NT2/D1 (cell line): ENCODE measurements around the gene TSPAN14.
"Not testable (repeated sequence)": the region's sequence is repeated elsewhere in the genome, so short reads cannot be mapped to it uniquely, and the experiment has no call there.

Source experiments
- DNase-seq: peaks from one replicate; pipeline ENCODE4 v3.0.0-alpha.2; 2011; ENCODE audit warnings: low read depth, low spot score
- H3K27me3 ChIP-seq: 2 replicates; pipeline ENCODE4 v1.6.0; 2011; ENCODE audit warnings: mild to moderate bottlenecking; ENCODE audit not compliant: insufficient read length, insufficient read depth
- H3K36me3 ChIP-seq: 2 replicates; pipeline ENCODE4 v1.6.1; 2011; ENCODE audit warnings: mild to moderate bottlenecking, low read length, mixed read lengths; ENCODE audit not compliant: insufficient read depth, insufficient read length
- H3K4me1 ChIP-seq: 2 replicates; pipeline ENCODE4 v1.5.1; 2011; ENCODE audit not compliant: insufficient read depth, insufficient read length
- H3K4me3 ChIP-seq: 2 replicates; pipeline ENCODE4 v1.5.1; 2011; ENCODE audit warnings: low read depth; ENCODE audit not compliant: insufficient read length
- H3K9ac ChIP-seq: 2 replicates; pipeline ENCODE4 v1.6.0; 2011; ENCODE audit warnings: low read depth; ENCODE audit not compliant: insufficient read length
- H3K9me3 ChIP-seq: 2 replicates; pipeline ENCODE4 v1.5.1; 2011; ENCODE audit warnings: mild to moderate bottlenecking, low read length; ENCODE audit not compliant: insufficient read depth
- SUZ12 ChIP-seq: IDR thresholded peaks from 2 replicates; pipeline ENCODE4 v1.6.1; 2011; ENCODE audit not compliant: insufficient read length, insufficient read depth; ENCODE audit errors: extremely low read depth
- YY1 ChIP-seq: IDR thresholded peaks from 2 replicates; pipeline ENCODE4 v1.6.1; 2011; ENCODE audit not compliant: insufficient read length, insufficient read depth
- ZNF274 ChIP-seq: IDR thresholded peaks from 2 replicates; pipeline ENCODE4 v1.6.1; 2011; ENCODE audit warnings: mild to moderate bottlenecking, low read depth, low read length

TSPAN14 gene

DNA sequence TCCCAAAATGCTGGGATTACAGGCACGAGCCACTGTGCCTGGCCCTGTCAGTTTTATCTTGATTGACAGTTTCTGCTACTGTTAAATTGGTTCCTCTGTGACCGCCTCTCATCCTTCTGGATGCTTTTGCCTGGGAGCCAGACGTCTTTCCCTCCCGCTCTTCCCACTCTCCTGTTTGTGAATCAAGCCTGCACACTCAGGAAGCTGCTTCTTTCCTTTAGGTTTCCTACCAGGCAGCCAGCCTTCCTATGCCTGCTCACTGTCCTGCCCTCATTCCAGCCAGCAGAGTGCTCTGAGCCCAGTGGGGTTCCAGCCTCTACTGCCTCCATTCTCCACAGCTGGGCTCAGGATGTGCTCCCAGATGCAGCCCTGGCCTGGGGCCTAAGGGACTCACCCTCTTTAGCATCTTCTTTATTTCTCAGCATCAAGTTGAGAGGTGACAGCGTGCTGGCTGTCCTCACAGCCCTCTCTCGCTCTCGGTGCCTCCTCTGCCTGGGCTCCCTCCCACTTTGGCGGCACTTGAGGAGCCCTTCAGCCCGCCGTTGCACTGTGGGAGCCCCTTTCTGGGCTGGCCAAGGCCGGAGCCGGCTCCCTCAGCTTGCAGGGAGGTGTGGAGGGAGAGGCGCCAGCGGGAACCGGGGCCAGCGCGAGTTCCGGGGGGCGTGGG is 88.7 kb downstream of the TSPAN14 start:
- TF ChIP-seq SUZ12 (no peak), ZNF274 (no peak), YY1 (no peak)
- no peak overlapping the region for H3K4me3 ChIP-seq

GRCh38 chr10:80543319-80543672 is 89.2 kb downstream of the TSPAN14 start:
- H3K9ac ChIP-seq, H3K4me3 ChIP-seq, H3K36me3 ChIP-seq, H3K4me1 ChIP-seq, DNase-seq, H3K27me3 ChIP-seq, H3K9me3 ChIP-seq: not testable (repeated sequence)

More for the DNA sequence above, 88.7 kb downstream of the TSPAN14 start:
- H3K36me3 ChIP-seq, result no peaks in the 10 kb centered on the region
- H3K4me1 ChIP-seq, result no peaks in the 10 kb centered on the region
- no peak for DNase-seq
- no peaks in the 10 kb centered on the region for H3K27me3 ChIP-seq
- H3K9me3 ChIP-seq, result no peaks in the 10 kb centered on the region
- H3K9ac ChIP-seq, result no peak overlapping the region

DNA sequence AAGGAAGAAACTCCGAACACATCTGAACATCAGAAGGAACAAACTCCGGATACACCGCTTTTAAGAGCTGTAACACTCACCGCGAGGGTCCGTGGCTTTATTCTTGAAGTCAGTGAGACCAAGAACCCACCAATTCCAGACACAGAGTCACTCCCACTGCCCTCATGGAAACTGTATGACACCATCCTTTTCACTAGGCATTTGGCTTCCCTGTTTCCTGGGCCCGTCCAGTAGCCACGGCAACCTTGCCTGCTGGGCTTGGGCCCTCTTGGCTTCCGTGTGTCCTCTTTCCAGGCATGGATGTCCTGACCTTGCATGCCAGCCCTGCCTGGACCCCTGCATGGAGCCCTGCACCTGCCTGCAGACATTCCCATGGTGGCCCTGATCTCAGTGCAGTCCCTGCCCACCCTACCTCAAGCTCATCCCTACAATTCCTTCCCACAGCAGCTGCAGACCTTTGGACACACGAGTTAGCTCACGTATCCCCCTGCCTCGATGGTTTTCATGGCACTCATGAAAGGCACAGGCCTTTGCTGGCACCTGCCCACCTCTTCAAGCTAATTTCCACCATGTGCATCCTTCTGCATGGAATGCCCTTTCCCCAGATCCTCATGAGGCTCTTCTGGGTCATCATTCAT is 90.3 kb downstream of the TSPAN14 start:
- Histone ChIP-seq H3K4me3 (no peak overlapping the region), H3K36me3 (no peaks in the 10 kb centered on the region), H3K27me3 (no peaks in the 10 kb centered on the region), H3K9ac (no peak overlapping the region), H3K9me3 (no peaks in the 10 kb centered on the region), H3K4me1 (no peaks in the 10 kb centered on the region)
- TF ChIP-seq SUZ12 (no peak), YY1 (no peak), ZNF274 (no peak)
- no peak for DNase-seq

GRCh38 chr10:80545258-80545881 is 91.3 kb downstream of the TSPAN14 start:
- DNase-seq, result no peak
- TF ChIP-seq ZNF274 (no peak), YY1 (no peak), SUZ12 (no peak)
- no peaks in the 10 kb centered on the region for H3K4me1 ChIP-seq
- no peaks in the 10 kb centered on the region for H3K27me3 ChIP-seq
- no peaks in the 10 kb centered on the region for H3K9me3 ChIP-seq
- no peaks in the 10 kb centered on the region for H3K36me3 ChIP-seq
- no peak overlapping the region for H3K9ac ChIP-seq
- H3K4me3 ChIP-seq, result no peak overlapping the region

GRCh38 chr10:80552151-80552646 is 98.1 kb downstream of the TSPAN14 start:
- Histone ChIP-seq H3K36me3 (no peaks in the 10 kb centered on the region), H3K4me1 (peaks cover 3% of the 10 kb centered on the region), H3K27me3 (no peaks in the 10 kb centered on the region), H3K9ac (no peak overlapping the region), H3K9me3 (no peaks in the 10 kb centered on the region), H3K4me3 (no peak overlapping the region)
- TF ChIP-seq ZNF274 (no peak), SUZ12 (no peak), YY1 (no peak)
- no peak for DNase-seq

GRCh38 chr10:80553436-80553835 is 99.3 kb downstream of the TSPAN14 start:
- H3K27me3 ChIP-seq, result no peaks in the 10 kb centered on the region
- peaks cover 3% of the 10 kb centered on the region for H3K4me1 ChIP-seq
- no peaks in the 10 kb centered on the region for H3K9me3 ChIP-seq
- DNase-seq, result no peak
- H3K4me3 ChIP-seq, result no peak overlapping the region
- TF ChIP-seq YY1 (no peak), ZNF274 (no peak), SUZ12 (no peak)
- no peak overlapping the region for H3K9ac ChIP-seq
- H3K36me3 ChIP-seq, result no peaks in the 10 kb centered on the region

DNA sequence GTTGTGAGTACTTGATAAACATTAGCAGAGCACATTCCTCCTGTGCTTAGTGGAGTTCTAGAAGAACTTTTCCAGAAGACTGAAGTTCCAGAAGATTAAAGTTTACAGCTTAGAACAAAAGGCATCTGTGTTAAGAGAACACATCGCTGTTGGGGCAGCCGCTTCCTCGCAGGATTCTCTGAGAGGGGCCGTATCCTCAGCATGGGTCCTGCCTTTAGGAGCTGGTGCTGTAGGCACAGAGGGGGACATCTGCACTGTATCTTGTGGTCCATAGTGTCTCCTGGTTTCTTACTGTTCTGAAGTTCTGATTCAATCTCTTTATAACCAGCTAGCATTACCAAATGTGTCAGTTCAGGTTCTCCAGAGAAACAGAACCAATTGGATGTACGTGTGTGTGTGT is 99.9 kb downstream of the TSPAN14 start:
- Histone ChIP-seq H3K9ac (no peak overlapping the region), H3K27me3 (no peaks in the 10 kb centered on the region), H3K4me1 (peaks cover 3% of the 10 kb centered on the region), H3K36me3 (no peaks in the 10 kb centered on the region), H3K4me3 (no peak overlapping the region), H3K9me3 (no peaks in the 10 kb centered on the region)
- no peak for DNase-seq
- TF ChIP-seq ZNF274, result no peak
- TF ChIP-seq SUZ12, result no peak
